GM23338 (cell line): ENCODE results near the gene TMEM145. TPM values are rescaled to one million over a fixed set of nuclear protein-coding genes. Genes with fewer than 3 reads are reported as not detected.

Experiments
- ATAC-seq: fragments of 200-7000 bp; cut with Tn5 transposase; 3 replicates; pipeline ENCODE4 v1.9.1; 2020
- DNase-seq: peaks from one replicate; pipeline ENCODE4 v3.0.0-alpha.2; 2015; ENCODE audit warnings: low spot score
- H2AFZ ChIP-seq: fragments of 200-600 bp; sonication (generic); 2 replicates; pipeline ENCODE4 v1.8.0; 2016; ENCODE audit warnings: antibody characterized with exemption, mild to moderate bottlenecking, moderate library complexity
- H3F3A ChIP-seq: fragments of 200-600 bp; sonication (generic); replicated peaks from 2 replicates; pipeline ENCODE4 v1.8.0; 2017; ENCODE audit warnings: antibody characterized with exemption, mixed run types, low read depth
- H3K27ac ChIP-seq: fragments of 200-600 bp; sonication (generic); 2 replicates; pipeline ENCODE4 v1.6.1; 2016; ENCODE audit warnings: low read depth
- H3K27me3 ChIP-seq: fragments of 200-600 bp; sonication (generic); 2 replicates; pipeline ENCODE4 v1.8.0; 2016; ENCODE audit warnings: mild to moderate bottlenecking, mixed run types, moderate library complexity; ENCODE audit not compliant: insufficient read depth
- H3K36me3 ChIP-seq: fragments of 200-600 bp; sonication (generic); 2 replicates; pipeline ENCODE4 v1.8.0; 2016; ENCODE audit warnings: mild to moderate bottlenecking; ENCODE audit not compliant: insufficient read depth
- H3K4me1 ChIP-seq: fragments of 200-600 bp; sonication (generic); 2 replicates; pipeline ENCODE4 v1.8.0; 2016; ENCODE audit warnings: mild to moderate bottlenecking, moderate library complexity; ENCODE audit not compliant: insufficient read depth
- H3K4me2 ChIP-seq: fragments of 200-600 bp; sonication (generic); 2 replicates; pipeline ENCODE4 v1.7.1; 2017; ENCODE audit warnings: mixed run types
- H3K4me3 ChIP-seq: fragments of 200-600 bp; sonication (generic); 2 replicates; pipeline ENCODE4 v1.6.1; 2016; ENCODE audit warnings: mixed run types
- H3K79me2 ChIP-seq: fragments of 200-600 bp; sonication (generic); replicated peaks from 2 replicates; pipeline ENCODE4 v1.8.0; 2017; ENCODE audit warnings: mild to moderate bottlenecking; ENCODE audit not compliant: insufficient read depth
- H3K9me2 ChIP-seq: fragments of 200-600 bp; sonication (generic); 2 replicates; pipeline ENCODE4 v1.8.0; 2017; ENCODE audit not compliant: insufficient read depth
- H4K20me1 ChIP-seq: fragments of 200-600 bp; sonication (generic); replicated peaks from 2 replicates; pipeline ENCODE4 v1.8.0; 2017; ENCODE audit warnings: mild to moderate bottlenecking; ENCODE audit not compliant: insufficient read depth
- H3K27ac Mint-ChIP-seq: 2 replicates; pipeline ENCODE4 v1.8.0; 2020; ENCODE audit warnings: inconsistent platforms, mild to moderate bottlenecking, moderate library complexity, mixed read lengths
- H3K27me3 Mint-ChIP-seq: 3 replicates; pipeline ENCODE4 v1.8.0; 2022; ENCODE audit warnings: low read depth, mild to moderate bottlenecking, moderate library complexity, mixed read lengths, inconsistent platforms; ENCODE audit not compliant: insufficient read depth, poor library complexity
- H3K36me3 Mint-ChIP-seq: 3 replicates; pipeline ENCODE4 v1.8.0; 2021; ENCODE audit warnings: low read depth, mild to moderate bottlenecking, inconsistent platforms, moderate library complexity, mixed read lengths
- H3K4me1 Mint-ChIP-seq: 3 replicates; pipeline ENCODE4 v1.8.0; 2020; ENCODE audit warnings: mild to moderate bottlenecking, inconsistent platforms, mixed read lengths
- H3K4me3 Mint-ChIP-seq: 3 replicates; pipeline ENCODE4 v1.8.0; 2021; ENCODE audit warnings: moderate library complexity, mild to moderate bottlenecking, inconsistent platforms, mixed read lengths
- H3K9me3 Mint-ChIP-seq: 3 replicates; pipeline ENCODE4 v1.8.0; 2020; ENCODE audit warnings: moderate library complexity, mild to moderate bottlenecking, inconsistent platforms, mixed read lengths
- CREB1 ChIP-seq: fragments of 250-450 bp; sonication (Bioruptor Pico); IDR thresholded peaks from 2 replicates; pipeline ENCODE4 v1.5.0; 2020; ENCODE audit warnings: low read depth, mild to moderate bottlenecking, moderate library complexity
- EZH2 ChIP-seq: fragments of 200-600 bp; sonication (generic); IDR thresholded peaks from one replicate; pipeline ENCODE4 v1.8.0; 2017; ENCODE audit warnings: antibody characterized with exemption, mild to moderate bottlenecking, low read depth; ENCODE audit not compliant: unreplicated experiment
- JUNB ChIP-seq: IDR thresholded peaks from one replicate; pipeline ENCODE4 v1.6.1; 2016; ENCODE audit warnings: antibody characterized with exemption; ENCODE audit not compliant: unreplicated experiment
- POLR2AphosphoS5 ChIP-seq: IDR thresholded peaks from 2 replicates; pipeline ENCODE4 v1.6.1; 2016; ENCODE audit warnings: antibody characterized with exemption, low read depth
- ZNF114 ChIP-seq: fragments of 250-450 bp; sonication (Bioruptor Pico); IDR thresholded peaks from 2 replicates; pipeline ENCODE4 v1.5.0; 2020; ENCODE audit warnings: mild to moderate bottlenecking, moderate library complexity
- ZNF331 ChIP-seq: fragments of 250-450 bp; sonication (Bioruptor Pico); IDR thresholded peaks from 2 replicates; pipeline ENCODE4 v1.5.0; 2020; ENCODE audit warnings: low read depth, mild to moderate bottlenecking, moderate library complexity
- long read RNA-seq: library from polyadenylated mRNA; unstranded; transcript quantifications from one replicate; pipeline ENCODE4 v2.0.0, GENCODE V29; 2020; ENCODE audit not compliant: unreplicated experiment
- polyA plus RNA-seq: library from polyadenylated mRNA; unstranded; fragments of >200 nt; fragmentation: Nextera tagmentation; extraction: Ambion mirVana; gene quantifications from 2 replicates; pipeline ENCODE4 v1.2.1, GENCODE V29; 2016
- total RNA-seq: library from RNA; depleted of rRNA; stranded (reverse); fragments of >200 nt; shearing (Covaris generic); gene quantifications from 2 replicates; pipeline ENCODE4 v1.2.3, GENCODE V29; 2014; rRNA removed
- TF ChIP-seq, protein P1 (sequence below): fragments of 250-450 bp; sonication (Bioruptor Pico); IDR thresholded peaks from 2 replicates; pipeline ENCODE4 v1.5.0; 2020; ENCODE audit warnings: mild to moderate bottlenecking, moderate library complexity
- TF ChIP-seq, protein P2 (sequence below), 2 experiments: fragments of 200-600 bp in 1 of 2; sonication (generic) in 1 of 2; conservative IDR thresholded peaks; 2 replicates each; pipeline versions ENCODE4 v1.5.1 to v1.6.1; 2016 to 2017; ENCODE audit warnings: antibody characterized with exemption in 2 of 2, low read depth in 2 of 2, mild to moderate bottlenecking in 2 of 2, moderate library complexity in 1 of 2
- TF ChIP-seq, protein P3 (sequence below): IDR thresholded peaks from one replicate; pipeline ENCODE4 v1.6.1; 2018; ENCODE audit warnings: antibody characterized with exemption; ENCODE audit not compliant: unreplicated experiment
- TF ChIP-seq, protein P4 (sequence below): IDR thresholded peaks from 2 replicates; pipeline ENCODE4 v1.6.1; 2016; ENCODE audit warnings: antibody characterized with exemption

Gene TMEM145
- total RNA-seq (1.3 and 5.4 TPM in 2 replicates), polyA plus RNA-seq (1.9 and 2.3 TPM in 2 replicates)
- long read RNA-seq, partial matches to known transcripts: 2 of 2 reads
- long read RNA-seq, other reads (novel, unspliced or antisense): 0 of 2 reads

DNA sequence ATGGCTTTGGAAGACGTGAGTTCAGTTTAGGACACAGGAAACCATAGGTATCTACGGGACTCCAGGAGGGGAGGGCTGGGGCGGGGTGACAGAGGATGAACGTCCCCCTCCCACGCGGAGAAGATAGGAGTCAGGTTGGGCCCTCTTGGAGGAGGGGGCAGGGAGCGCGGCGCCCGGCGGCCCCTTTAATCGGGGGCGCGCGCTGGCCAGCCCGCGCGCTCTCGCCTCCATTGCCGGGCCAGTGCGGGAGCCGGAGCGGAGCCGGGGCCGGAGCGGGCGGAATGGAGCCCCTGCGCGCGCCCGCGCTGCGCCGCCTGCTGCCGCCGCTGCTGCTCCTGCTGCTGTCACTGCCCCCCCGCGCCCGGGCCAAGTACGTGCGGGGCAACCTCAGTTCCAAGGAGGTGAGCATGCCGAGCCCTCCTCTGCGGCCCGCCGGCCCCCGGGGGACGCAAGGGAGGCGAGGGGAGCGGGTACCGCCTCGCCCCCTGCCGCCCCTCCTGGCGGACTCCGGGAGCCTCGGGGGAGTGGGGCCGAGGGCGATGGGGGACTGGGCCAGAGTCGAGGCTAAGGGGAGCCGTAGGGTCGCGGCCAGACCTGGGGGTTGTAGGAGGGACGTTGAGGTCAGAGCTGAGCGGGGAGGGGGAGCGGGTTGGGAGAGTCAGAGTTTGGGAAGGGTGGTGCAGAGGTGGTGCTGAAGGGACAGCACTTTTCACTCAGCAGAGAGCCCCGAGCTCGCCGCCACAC lies at the start of gene TMEM145:
TMEM145 (plus strand) TSS at position 214 of the 744 bp plus-strand sequence; CDS start at position 282, 68 bp downstream.
- Histone ChIP-seq H3K27ac (no peak within 1 kb of the TSS), H3K36me3 (no peaks in the 10 kb centered on the region), H3K27me3 (peaks cover 23% of the 10 kb centered on the region), H3K4me2 (peak within 1 kb of the TSS; percentile 94), H2AFZ (peak within 1 kb of the TSS; percentile 99), H4K20me1 (no peaks in the 10 kb centered on the region), H3K4me1 (peaks cover 5% of the 10 kb centered on the region; the same call in 1 of the 2 replicates), H3F3A (0 out of 2 replicates have a peak, but pooled peaks cover 15% of the 10 kb centered on the region), H3K9me2 (no peaks in the 10 kb centered on the region), H3K79me2 (no peaks in the 10 kb centered on the region), H3K4me3 (peak within 1 kb of the TSS; percentile 97)
- Mint-ChIP-seq H3K9me3 (no peaks in the 10 kb centered on the region), H3K36me3 (no peaks in the 10 kb centered on the region), H3K4me3 (peak within 1 kb of the TSS; percentile 81), H3K4me1 (peaks cover 15% of the 10 kb centered on the region), H3K27ac (no peak within 1 kb of the TSS), H3K27me3 (peaks cover 35% of the 10 kb centered on the region)
- peak; percentile 83 for ATAC-seq
- TF ChIP-seq ZNF331 (CRISPR knock-in tag) (no peak), POLR2AphosphoS5 (no peak), CREB1 (no peak), JUNB (no peak), ZNF114 (CRISPR knock-in tag) (0 out of 2 replicates have a peak, but pooled peaks have one; percentile 46), EZH2 (no peak)
- TF ChIP-seq, protein P1, sequence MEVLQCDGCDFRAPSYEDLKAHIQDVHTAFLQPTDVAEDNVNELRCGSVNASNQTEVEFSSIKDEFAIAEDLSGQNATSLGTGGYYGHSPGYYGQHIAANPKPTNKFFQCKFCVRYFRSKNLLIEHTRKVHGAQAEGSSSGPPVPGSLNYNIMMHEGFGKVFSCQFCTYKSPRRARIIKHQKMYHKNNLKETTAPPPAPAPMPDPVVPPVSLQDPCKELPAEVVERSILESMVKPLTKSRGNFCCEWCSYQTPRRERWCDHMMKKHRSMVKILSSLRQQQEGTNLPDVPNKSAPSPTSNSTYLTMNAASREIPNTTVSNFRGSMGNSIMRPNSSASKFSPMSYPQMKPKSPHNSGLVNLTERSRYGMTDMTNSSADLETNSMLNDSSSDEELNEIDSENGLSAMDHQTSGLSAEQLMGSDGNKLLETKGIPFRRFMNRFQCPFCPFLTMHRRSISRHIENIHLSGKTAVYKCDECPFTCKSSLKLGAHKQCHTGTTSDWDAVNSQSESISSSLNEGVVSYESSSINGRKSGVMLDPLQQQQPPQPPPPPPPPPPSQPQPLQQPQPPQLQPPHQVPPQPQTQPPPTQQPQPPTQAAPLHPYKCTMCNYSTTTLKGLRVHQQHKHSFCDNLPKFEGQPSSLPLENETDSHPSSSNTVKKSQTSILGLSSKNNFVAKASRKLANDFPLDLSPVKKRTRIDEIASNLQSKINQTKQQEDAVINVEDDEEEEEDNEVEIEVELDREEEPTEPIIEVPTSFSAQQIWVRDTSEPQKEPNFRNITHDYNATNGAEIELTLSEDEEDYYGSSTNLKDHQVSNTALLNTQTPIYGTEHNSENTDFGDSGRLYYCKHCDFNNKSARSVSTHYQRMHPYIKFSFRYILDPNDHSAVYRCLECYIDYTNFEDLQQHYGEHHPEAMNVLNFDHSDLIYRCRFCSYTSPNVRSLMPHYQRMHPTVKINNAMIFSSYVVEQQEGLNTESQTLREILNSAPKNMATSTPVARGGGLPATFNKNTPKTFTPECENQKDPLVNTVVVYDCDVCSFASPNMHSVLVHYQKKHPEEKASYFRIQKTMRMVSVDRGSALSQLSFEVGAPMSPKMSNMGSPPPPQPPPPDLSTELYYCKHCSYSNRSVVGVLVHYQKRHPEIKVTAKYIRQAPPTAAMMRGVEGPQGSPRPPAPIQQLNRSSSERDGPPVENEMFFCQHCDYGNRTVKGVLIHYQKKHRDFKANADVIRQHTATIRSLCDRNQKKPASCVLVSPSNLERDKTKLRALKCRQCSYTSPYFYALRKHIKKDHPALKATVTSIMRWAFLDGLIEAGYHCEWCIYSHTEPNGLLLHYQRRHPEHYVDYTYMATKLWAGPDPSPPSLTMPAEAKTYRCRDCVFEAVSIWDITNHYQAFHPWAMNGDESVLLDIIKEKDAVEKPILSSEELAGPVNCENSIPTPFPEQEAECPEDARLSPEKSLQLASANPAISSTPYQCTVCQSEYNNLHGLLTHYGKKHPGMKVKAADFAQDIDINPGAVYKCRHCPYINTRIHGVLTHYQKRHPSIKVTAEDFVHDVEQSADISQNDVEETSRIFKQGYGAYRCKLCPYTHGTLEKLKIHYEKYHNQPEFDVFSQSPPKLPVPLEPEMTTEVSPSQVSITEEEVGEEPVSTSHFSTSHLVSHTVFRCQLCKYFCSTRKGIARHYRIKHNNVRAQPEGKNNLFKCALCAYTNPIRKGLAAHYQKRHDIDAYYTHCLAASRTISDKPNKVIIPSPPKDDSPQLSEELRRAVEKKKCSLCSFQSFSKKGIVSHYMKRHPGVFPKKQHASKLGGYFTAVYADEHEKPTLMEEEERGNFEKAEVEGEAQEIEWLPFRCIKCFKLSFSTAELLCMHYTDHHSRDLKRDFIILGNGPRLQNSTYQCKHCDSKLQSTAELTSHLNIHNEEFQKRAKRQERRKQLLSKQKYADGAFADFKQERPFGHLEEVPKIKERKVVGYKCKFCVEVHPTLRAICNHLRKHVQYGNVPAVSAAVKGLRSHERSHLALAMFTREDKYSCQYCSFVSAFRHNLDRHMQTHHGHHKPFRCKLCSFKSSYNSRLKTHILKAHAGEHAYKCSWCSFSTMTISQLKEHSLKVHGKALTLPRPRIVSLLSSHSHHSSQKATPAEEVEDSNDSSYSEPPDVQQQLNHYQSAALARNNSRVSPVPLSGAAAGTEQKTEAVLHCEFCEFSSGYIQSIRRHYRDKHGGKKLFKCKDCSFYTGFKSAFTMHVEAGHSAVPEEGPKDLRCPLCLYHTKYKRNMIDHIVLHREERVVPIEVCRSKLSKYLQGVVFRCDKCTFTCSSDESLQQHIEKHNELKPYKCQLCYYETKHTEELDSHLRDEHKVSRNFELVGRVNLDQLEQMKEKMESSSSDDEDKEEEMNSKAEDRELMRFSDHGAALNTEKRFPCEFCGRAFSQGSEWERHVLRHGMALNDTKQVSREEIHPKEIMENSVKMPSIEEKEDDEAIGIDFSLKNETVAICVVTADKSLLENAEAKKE (CRISPR knock-in tag): no peak
- TF ChIP-seq, protein P2, sequence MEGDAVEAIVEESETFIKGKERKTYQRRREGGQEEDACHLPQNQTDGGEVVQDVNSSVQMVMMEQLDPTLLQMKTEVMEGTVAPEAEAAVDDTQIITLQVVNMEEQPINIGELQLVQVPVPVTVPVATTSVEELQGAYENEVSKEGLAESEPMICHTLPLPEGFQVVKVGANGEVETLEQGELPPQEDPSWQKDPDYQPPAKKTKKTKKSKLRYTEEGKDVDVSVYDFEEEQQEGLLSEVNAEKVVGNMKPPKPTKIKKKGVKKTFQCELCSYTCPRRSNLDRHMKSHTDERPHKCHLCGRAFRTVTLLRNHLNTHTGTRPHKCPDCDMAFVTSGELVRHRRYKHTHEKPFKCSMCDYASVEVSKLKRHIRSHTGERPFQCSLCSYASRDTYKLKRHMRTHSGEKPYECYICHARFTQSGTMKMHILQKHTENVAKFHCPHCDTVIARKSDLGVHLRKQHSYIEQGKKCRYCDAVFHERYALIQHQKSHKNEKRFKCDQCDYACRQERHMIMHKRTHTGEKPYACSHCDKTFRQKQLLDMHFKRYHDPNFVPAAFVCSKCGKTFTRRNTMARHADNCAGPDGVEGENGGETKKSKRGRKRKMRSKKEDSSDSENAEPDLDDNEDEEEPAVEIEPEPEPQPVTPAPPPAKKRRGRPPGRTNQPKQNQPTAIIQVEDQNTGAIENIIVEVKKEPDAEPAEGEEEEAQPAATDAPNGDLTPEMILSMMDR (conservative IDR thresholded peaks at IDR 0.05; ENCODE audit: low read depth in 2 of 2): peak in 1 of 2 experiments; percentile 20; a peak in 2 of 4 replicates
- TF ChIP-seq, protein P3, sequence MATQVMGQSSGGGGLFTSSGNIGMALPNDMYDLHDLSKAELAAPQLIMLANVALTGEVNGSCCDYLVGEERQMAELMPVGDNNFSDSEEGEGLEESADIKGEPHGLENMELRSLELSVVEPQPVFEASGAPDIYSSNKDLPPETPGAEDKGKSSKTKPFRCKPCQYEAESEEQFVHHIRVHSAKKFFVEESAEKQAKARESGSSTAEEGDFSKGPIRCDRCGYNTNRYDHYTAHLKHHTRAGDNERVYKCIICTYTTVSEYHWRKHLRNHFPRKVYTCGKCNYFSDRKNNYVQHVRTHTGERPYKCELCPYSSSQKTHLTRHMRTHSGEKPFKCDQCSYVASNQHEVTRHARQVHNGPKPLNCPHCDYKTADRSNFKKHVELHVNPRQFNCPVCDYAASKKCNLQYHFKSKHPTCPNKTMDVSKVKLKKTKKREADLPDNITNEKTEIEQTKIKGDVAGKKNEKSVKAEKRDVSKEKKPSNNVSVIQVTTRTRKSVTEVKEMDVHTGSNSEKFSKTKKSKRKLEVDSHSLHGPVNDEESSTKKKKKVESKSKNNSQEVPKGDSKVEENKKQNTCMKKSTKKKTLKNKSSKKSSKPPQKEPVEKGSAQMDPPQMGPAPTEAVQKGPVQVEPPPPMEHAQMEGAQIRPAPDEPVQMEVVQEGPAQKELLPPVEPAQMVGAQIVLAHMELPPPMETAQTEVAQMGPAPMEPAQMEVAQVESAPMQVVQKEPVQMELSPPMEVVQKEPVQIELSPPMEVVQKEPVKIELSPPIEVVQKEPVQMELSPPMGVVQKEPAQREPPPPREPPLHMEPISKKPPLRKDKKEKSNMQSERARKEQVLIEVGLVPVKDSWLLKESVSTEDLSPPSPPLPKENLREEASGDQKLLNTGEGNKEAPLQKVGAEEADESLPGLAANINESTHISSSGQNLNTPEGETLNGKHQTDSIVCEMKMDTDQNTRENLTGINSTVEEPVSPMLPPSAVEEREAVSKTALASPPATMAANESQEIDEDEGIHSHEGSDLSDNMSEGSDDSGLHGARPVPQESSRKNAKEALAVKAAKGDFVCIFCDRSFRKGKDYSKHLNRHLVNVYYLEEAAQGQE: peak; percentile 78
- TF ChIP-seq, protein P4, sequence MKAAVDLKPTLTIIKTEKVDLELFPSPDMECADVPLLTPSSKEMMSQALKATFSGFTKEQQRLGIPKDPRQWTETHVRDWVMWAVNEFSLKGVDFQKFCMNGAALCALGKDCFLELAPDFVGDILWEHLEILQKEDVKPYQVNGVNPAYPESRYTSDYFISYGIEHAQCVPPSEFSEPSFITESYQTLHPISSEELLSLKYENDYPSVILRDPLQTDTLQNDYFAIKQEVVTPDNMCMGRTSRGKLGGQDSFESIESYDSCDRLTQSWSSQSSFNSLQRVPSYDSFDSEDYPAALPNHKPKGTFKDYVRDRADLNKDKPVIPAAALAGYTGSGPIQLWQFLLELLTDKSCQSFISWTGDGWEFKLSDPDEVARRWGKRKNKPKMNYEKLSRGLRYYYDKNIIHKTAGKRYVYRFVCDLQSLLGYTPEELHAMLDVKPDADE: no peak
- DNase-seq: peak; percentile 84
